CD4-positive, CD25-positive, alpha-beta regulatory T cell (primary cell): ENCODE measurements around the gene NDUFA13. TPM values are rescaled to one million over a fixed set of nuclear protein-coding genes. Genes with fewer than 3 reads are reported as not detected.
A peak's percentile ranks its signal among the peaks of the same experiment; 100 is the strongest.

ENCODE experiments used
- ATAC-seq, 2 donors: fragments of 150-1000 bp; cut with Tn5 transposase; one replicate each; pipeline ENCODE4 v1.10.0; 2021; ENCODE audit warnings: low read depth in 2 of 2, moderate number of reproducible peaks in 2 of 2, moderate library complexity in 1 of 2
- DNase-seq, 3 donors: peaks; one replicate each; pipeline versions ENCODE4 v3.0.0 to v3.0.0-alpha.2; 2012 to 2022; ENCODE audit warnings: mixed read lengths in 1 of 3
- H3K27ac ChIP-seq: one replicate; pipeline ENCODE4 v1.7.0; 2013; ENCODE audit warnings: mild to moderate bottlenecking, low read length; ENCODE audit not compliant: insufficient read depth, poor library complexity, severe bottlenecking
- H3K27me3 ChIP-seq: one replicate; pipeline ENCODE4 v1.7.0; 2013; ENCODE audit warnings: low read length; ENCODE audit not compliant: control insufficient read depth, insufficient read depth
- H3K36me3 ChIP-seq: one replicate; pipeline ENCODE4 v1.7.0; 2013; ENCODE audit warnings: mild to moderate bottlenecking, low read length, moderate library complexity; ENCODE audit not compliant: control insufficient read depth, insufficient read depth
- H3K4me1 ChIP-seq: 2 replicates; pipeline ENCODE4 v1.7.0; 2013; ENCODE audit warnings: mild to moderate bottlenecking, low read length; ENCODE audit not compliant: insufficient read depth, control insufficient read depth, poor library complexity, severe bottlenecking
- H3K4me3 ChIP-seq: one replicate; pipeline ENCODE4 v1.7.0; 2013; ENCODE audit warnings: low read depth, mild to moderate bottlenecking, low read length, moderate library complexity
- H3K9me3 ChIP-seq, 2 experiments: 1 replicate in 1 of 2; 2 replicates in 1 of 2; pipeline ENCODE4 v1.7.0; 2013; ENCODE audit warnings: low read length in 2 of 2, mild to moderate bottlenecking in 1 of 2, moderate library complexity in 1 of 2; ENCODE audit not compliant: control insufficient read depth in 2 of 2
- H3K27ac Mint-ChIP-seq, 3 donors: one replicate each; pipeline ENCODE4 v1.8.0; 2020 to 2022; ENCODE audit warnings: mild to moderate bottlenecking in 3 of 3, mixed read lengths in 3 of 3, moderate library complexity in 2 of 3
- H3K27me3 Mint-ChIP-seq: one replicate; pipeline ENCODE4 v1.8.0; 2022; ENCODE audit warnings: mild to moderate bottlenecking, mixed read lengths
- H3K36me3 Mint-ChIP-seq: one replicate; pipeline ENCODE4 v1.8.0; 2020; ENCODE audit warnings: mixed read lengths
- H3K4me1 Mint-ChIP-seq, 4 donors: one replicate each; pipeline ENCODE4 v1.8.0; 2020 to 2022; ENCODE audit warnings: mixed read lengths in 4 of 4, mild to moderate bottlenecking in 1 of 4
- H3K4me3 Mint-ChIP-seq, 4 donors: one replicate each; pipeline ENCODE4 v1.8.0; 2020 to 2022; ENCODE audit warnings: mild to moderate bottlenecking in 4 of 4, mixed read lengths in 4 of 4, moderate library complexity in 3 of 4
- H3K9me3 Mint-ChIP-seq, 7 donors: one replicate each; pipeline ENCODE4 v1.8.0; 2020 to 2022; ENCODE audit warnings: mixed read lengths in 7 of 7, mild to moderate bottlenecking in 3 of 7, moderate library complexity in 2 of 7
- polyA plus RNA-seq, 4 donors: library from polyadenylated mRNA; unstranded; fragments of 300-500 nt; fragmentation: Illumina TruSeq; gene quantifications; one replicate each; pipeline ENCODE4 v1.2.3, GENCODE V29; 2021
- total RNA-seq: library from RNA; stranded (reverse); gene quantifications from one replicate; pipeline ENCODE4 v1.2.3, GENCODE V29; 2022

The NDUFA13 gene
- total and polyA plus RNA-seq, 5 donors from 2014 or later: 196 to 453 (median 365) TPM

GRCh38 chr19:19486343-19487076, 29.5 kb upstream of the NDUFA13 start:
- H3K27me3 ChIP-seq: no peaks in the 10 kb centered on the region
- peaks cover 13% of the 10 kb centered on the region for H3K36me3 ChIP-seq
- H3K4me1 ChIP-seq: peaks cover 48% of the 10 kb centered on the region
- Mint-ChIP-seq H3K27me3 (no peaks in the 10 kb centered on the region), H3K4me1 (peaks cover 10 to 72% (median 28%) of the 10 kb centered on the region in 4 donors), H3K9me3 (no peaks in the 10 kb centered on the region), H3K27ac (peak overlapping the region; percentile 76 to 99 (median 82)), H3K36me3 (peaks cover 10% of the 10 kb centered on the region), H3K4me3 (peak overlapping the region in 1 of 4 donors; percentile 25)
- ATAC-seq (no peak), DNase-seq (no peak)
- H3K9me3 ChIP-seq: no peaks in the 10 kb centered on the region
- H3K27ac ChIP-seq: peak overlapping the region; percentile 94
- no peak overlapping the region for H3K4me3 ChIP-seq

GRCh38 chr19:19487077-19487949, 28.7 kb upstream of the NDUFA13 start:
- H3K9me3 Mint-ChIP-seq: no peaks in the 10 kb centered on the region
- no peaks in the 10 kb centered on the region for H3K27me3 Mint-ChIP-seq
- H3K4me1 ChIP-seq: peaks cover 48% of the 10 kb centered on the region
- H3K4me3 Mint-ChIP-seq: peak overlapping the region; percentile 25 to 85 (median 56)
- peaks cover 10% of the 10 kb centered on the region for H3K36me3 Mint-ChIP-seq
- H3K27ac Mint-ChIP-seq: peak overlapping the region; percentile 90 to 100 (median 99)
- peaks cover 10 to 71% (median 28%) of the 10 kb centered on the region in 4 donors for H3K4me1 Mint-ChIP-seq
- H3K36me3 ChIP-seq: peaks cover 15% of the 10 kb centered on the region
- ATAC-seq (no peak), DNase-seq (no peak)
- no peaks in the 10 kb centered on the region for H3K27me3 ChIP-seq
- H3K4me3 ChIP-seq: no peak overlapping the region
- peak overlapping the region; percentile 94 for H3K27ac ChIP-seq
- no peaks in the 10 kb centered on the region for H3K9me3 ChIP-seq

DNA sequence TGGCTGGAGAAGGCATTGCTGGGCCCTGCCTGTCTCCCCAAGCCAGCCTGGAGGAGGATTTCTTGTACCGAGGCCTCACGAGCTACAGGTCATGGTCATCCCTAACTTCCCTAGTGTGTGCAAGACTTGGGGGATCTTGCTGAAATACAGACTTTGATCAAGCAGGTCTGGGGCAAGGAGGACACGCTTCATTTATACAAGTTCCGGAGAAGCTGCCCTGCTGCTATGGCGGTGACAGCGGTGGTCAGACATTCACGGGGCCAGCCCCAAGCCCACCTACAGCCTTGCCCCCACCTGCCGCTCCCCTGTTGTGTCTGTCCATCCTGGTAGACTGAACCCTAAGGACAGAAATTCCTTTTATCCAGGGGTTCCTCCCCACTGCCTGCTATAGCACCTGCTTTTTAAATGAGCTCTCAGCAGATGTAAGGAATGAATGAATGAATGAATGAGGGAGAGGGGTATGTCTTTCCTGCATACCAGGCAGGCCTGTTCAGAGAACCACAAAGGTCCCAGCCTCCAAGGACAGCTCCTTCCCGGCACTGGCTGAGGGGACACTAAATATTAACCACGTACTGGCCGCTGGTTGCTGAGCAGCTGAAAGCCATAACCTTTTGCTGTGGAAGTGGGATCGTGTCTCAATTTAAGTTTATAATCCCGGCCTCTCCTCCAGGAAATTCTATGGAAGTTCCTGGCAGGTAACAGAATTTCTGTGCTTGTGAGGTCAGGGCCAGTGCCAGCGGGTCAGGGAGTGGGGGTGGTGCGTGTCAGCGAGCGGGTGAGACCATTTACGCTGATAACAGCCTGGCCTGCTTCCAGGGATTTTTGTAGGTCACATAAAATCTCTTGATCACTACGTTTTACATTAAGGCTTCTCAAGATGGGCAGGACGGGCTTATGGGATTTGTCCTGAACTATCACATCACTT, 27.8 kb upstream of the NDUFA13 start:
- Histone ChIP-seq H3K27ac (peak overlapping the region; percentile 94), H3K27me3 (no peaks in the 10 kb centered on the region), H3K9me3 (no peaks in the 10 kb centered on the region), H3K4me3 (peak overlapping the region; percentile 61), H3K36me3 (peaks cover 24% of the 10 kb centered on the region), H3K4me1 (peaks cover 48% of the 10 kb centered on the region)
- Mint-ChIP-seq H3K4me1 (peaks cover 10 to 64% (median 22%) of the 10 kb centered on the region in 4 donors), H3K9me3 (no peaks in the 10 kb centered on the region), H3K36me3 (peaks cover 4% of the 10 kb centered on the region), H3K4me3 (peak overlapping the region; percentile 76 to 86 (median 82)), H3K27me3 (no peaks in the 10 kb centered on the region), H3K27ac (peak overlapping the region; percentile 96 to 100 (median 99))
- DNase-seq (no peak), ATAC-seq (no peak)

GRCh38 chr19:19488875-19489690, 26.9 kb upstream of the NDUFA13 start:
- peaks cover 28% of the 10 kb centered on the region for H3K36me3 ChIP-seq

GRCh38 chr19:19489804-19490204, 26.2 kb upstream of the NDUFA13 start:
- Mint-ChIP-seq H3K4me1 (peaks cover 9 to 61% (median 24%) of the 10 kb centered on the region in 4 donors), H3K27me3 (no peaks in the 10 kb centered on the region), H3K36me3 (peaks cover 6% of the 10 kb centered on the region), H3K4me3 (peak overlapping the region; percentile 8 to 85 (median 78)), H3K27ac (peak overlapping the region; percentile 96 to 100 (median 99)), H3K9me3 (no peaks in the 10 kb centered on the region)
- Histone ChIP-seq H3K4me3 (peak overlapping the region; percentile 16), H3K27me3 (no peaks in the 10 kb centered on the region), H3K36me3 (peaks cover 34% of the 10 kb centered on the region), H3K4me1 (peaks cover 47% of the 10 kb centered on the region), H3K9me3 (no peaks in the 10 kb centered on the region), H3K27ac (peak overlapping the region; percentile 94)
- no peak for ATAC-seq
- DNase-seq: peak in 1 of 3 donors; percentile 26

More at GRCh38 chr19:19488875-19489690, 26.9 kb upstream of the NDUFA13 start:
- peak overlapping the region; percentile 61 for H3K4me3 ChIP-seq
- Mint-ChIP-seq H3K27me3 (no peaks in the 10 kb centered on the region), H3K4me1 (peaks cover 9 to 62% (median 23%) of the 10 kb centered on the region in 4 donors), H3K36me3 (peaks cover 6% of the 10 kb centered on the region), H3K27ac (peak overlapping the region; percentile 96 to 100 (median 99)), H3K4me3 (peak overlapping the region; percentile 70 to 85 (median 78)), H3K9me3 (no peaks in the 10 kb centered on the region)
- no peaks in the 10 kb centered on the region for H3K9me3 ChIP-seq
- peaks cover 48% of the 10 kb centered on the region for H3K4me1 ChIP-seq
- H3K27ac ChIP-seq: peak overlapping the region; percentile 94
- DNase-seq (peak; percentile 91 to 98 (median 96)), ATAC-seq (peak; percentile 90 to 91)
- no peaks in the 10 kb centered on the region for H3K27me3 ChIP-seq

DNA sequence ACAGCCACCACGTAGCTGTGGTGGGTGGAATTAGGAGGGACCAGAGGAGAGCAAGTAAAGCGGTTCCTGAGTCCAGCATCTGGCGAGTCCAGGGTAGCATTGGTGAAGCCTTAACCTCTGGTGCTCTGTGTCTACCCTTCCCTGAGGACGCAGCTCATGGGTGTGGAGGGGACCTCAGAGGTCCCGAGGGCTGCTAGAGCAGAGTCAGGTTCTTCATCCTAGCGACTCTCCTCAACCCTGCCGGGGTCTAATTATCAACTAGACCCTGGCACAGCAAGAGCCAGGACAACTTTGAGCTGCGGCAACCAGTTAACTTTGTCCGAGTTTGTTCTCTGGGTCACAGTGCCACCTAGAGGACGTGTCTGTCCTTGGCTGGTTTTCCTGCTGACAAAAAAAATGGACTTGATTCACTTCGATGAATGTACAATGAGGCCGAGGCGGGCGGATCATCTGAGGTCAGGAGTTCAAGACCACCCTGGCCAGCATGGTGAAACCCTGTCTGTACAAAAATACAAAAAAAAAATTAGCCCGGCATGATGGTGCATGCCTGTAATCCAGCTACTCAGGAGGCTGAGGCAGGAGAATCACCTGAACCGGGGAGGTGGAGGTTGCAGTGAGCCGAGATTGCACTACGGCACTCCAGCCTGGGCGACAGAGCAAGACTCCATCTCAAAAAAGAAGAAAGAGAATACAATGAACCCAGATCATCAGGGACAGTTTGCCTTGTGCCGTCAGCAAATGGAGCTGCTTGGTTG, 25.6 kb upstream of the NDUFA13 start:
- no peaks in the 10 kb centered on the region for H3K27me3 Mint-ChIP-seq
- H3K27ac ChIP-seq: peak overlapping the region; percentile 94
- peak overlapping the region; percentile 96 to 100 (median 99) for H3K27ac Mint-ChIP-seq
- ATAC-seq (peak; percentile 17 to 33), DNase-seq (peak; percentile 76 to 88 (median 83))
- H3K36me3 ChIP-seq: peaks cover 32% of the 10 kb centered on the region
- H3K36me3 Mint-ChIP-seq: peaks cover 6% of the 10 kb centered on the region
- H3K9me3 ChIP-seq: no peaks in the 10 kb centered on the region
- peak overlapping the region; percentile 21 to 85 (median 36) for H3K4me3 Mint-ChIP-seq
- H3K4me1 ChIP-seq: peaks cover 41% of the 10 kb centered on the region
- H3K9me3 Mint-ChIP-seq: no peaks in the 10 kb centered on the region
- H3K4me1 Mint-ChIP-seq: peaks cover 9 to 57% (median 25%) of the 10 kb centered on the region in 4 donors
- H3K4me3 ChIP-seq: no peak overlapping the region
- H3K27me3 ChIP-seq: no peaks in the 10 kb centered on the region
